ENCODE data around the gene TRPV3. TPM values are rescaled to one million over a fixed set of nuclear protein-coding genes. Genes with fewer than 3 reads are reported as not detected.
"Not testable (repeated sequence)": the region's sequence is repeated elsewhere in the genome, so short reads cannot be mapped to it uniquely, and the experiment has no call there.

Gene TRPV3
- total RNA-seq, 1 donor from 2014 or later, result 0.82 TPM

GRCh38 chr17:3527896-3528295 lies 29.7 kb downstream of the TRPV3 start:
- no peak for DNase-seq (ENCODE audit: low spot score in 2 of 2)
- no peak for FAIRE-seq

- FAIRE-seq (no peak), DNase-seq (ENCODE audit: low spot score in 2 of 2) (no peak)
Observed at GRCh38 chr17:3527468-3527867, 30.1 kb downstream of the TRPV3 start.

- FAIRE-seq, result no peak
- DNase-seq (ENCODE audit: low spot score in 2 of 2), result no peak
Observed at GRCh38 chr17:3526971-3527370, 30.6 kb downstream of the TRPV3 start.

GRCh38 chr17:3526491-3526890 lies 31.1 kb downstream of the TRPV3 start:
- no peak for FAIRE-seq
- DNase-seq (ENCODE audit: low spot score in 2 of 2), result no peak

GRCh38 chr17:3524024-3524423 lies 33.6 kb downstream of the TRPV3 start:
- no peak for DNase-seq (ENCODE audit: low spot score in 2 of 2)
- no peak for FAIRE-seq

- DNase-seq (ENCODE audit: low spot score in 2 of 2), result not testable (repeated sequence)
Observed at GRCh38 chr17:3519472-3519871, 38.1 kb downstream of the TRPV3 start.

GRCh38 chr17:3514873-3515272 lies 42.7 kb downstream of the TRPV3 start:
- FAIRE-seq, result no peak

More at GRCh38 chr17:3519472-3519871, 38.1 kb downstream of the TRPV3 start:
- not testable (repeated sequence) for FAIRE-seq

GRCh38 chr17:3514167-3514566 lies 43.4 kb downstream of the TRPV3 start:
- not testable (repeated sequence) for FAIRE-seq; DNase-seq (ENCODE audit: low spot score in 2 of 2)

More at GRCh38 chr17:3514873-3515272, 42.7 kb downstream of the TRPV3 start:
- no peak for DNase-seq (ENCODE audit: low spot score in 2 of 2)

- FAIRE-seq, result no peak
Observed at GRCh38 chr17:3513305-3514035, 44.1 kb downstream of the TRPV3 start.

GRCh38 chr17:3512505-3513171 lies 45.0 kb downstream of the TRPV3 start:
- FAIRE-seq, result peak; percentile 57

More at GRCh38 chr17:3513305-3514035, 44.1 kb downstream of the TRPV3 start:
- DNase-seq (ENCODE audit: low spot score in 2 of 2), result no peak

GRCh38 chr17:3511852-3512504 lies 45.6 kb downstream of the TRPV3 start:
- DNase-seq (ENCODE audit: low spot score in 2 of 2), result no peak
- FAIRE-seq, result no peak

More at GRCh38 chr17:3512505-3513171, 45.0 kb downstream of the TRPV3 start:
- peak in 1 of 2 donors; percentile 47 for DNase-seq (ENCODE audit: low spot score in 2 of 2)

- DNase-seq (ENCODE audit: low spot score in 2 of 2) (no peak), FAIRE-seq (no peak)
Observed at GRCh38 chr17:3510090-3510489, 47.5 kb downstream of the TRPV3 start.

- no peak for DNase-seq (ENCODE audit: low spot score in 2 of 2)
- no peak for FAIRE-seq
Observed at GRCh38 chr17:3507869-3508268, 49.7 kb downstream of the TRPV3 start.

- FAIRE-seq, result no peak
- DNase-seq (ENCODE audit: low spot score in 2 of 2), result no peak
Observed at GRCh38 chr17:3507071-3507470, 50.5 kb downstream of the TRPV3 start.

GRCh38 chr17:3506054-3506453 lies 51.6 kb downstream of the TRPV3 start:
- FAIRE-seq, result no peak
- no peak for DNase-seq (ENCODE audit: low spot score in 2 of 2)

- DNase-seq (ENCODE audit: low spot score in 2 of 2) (no peak), FAIRE-seq (no peak)
Observed at GRCh38 chr17:3505008-3505407, 52.6 kb downstream of the TRPV3 start.

GRCh38 chr17:3503285-3503684 lies 54.3 kb downstream of the TRPV3 start:
- peak; percentile 36 for FAIRE-seq
- DNase-seq (ENCODE audit: low spot score in 2 of 2), result no peak

GRCh38 chr17:3502466-3502865 lies 55.1 kb downstream of the TRPV3 start:
- peak; percentile 54 for FAIRE-seq
- peak in 1 of 2 donors; percentile 25 for DNase-seq (ENCODE audit: low spot score in 2 of 2)

GRCh38 chr17:3501344-3501743 lies 56.3 kb downstream of the TRPV3 start:
- DNase-seq (ENCODE audit: low spot score in 2 of 2), result no peak
- no peak for FAIRE-seq

- no peak for DNase-seq (ENCODE audit: low spot score in 2 of 2)
- FAIRE-seq, result no peak
Observed at GRCh38 chr17:3497101-3497500, 60.5 kb downstream of the TRPV3 start.

GRCh38 chr17:3485481-3486068 lies 72.0 kb downstream of the TRPV3 start:
- DNase-seq (ENCODE audit: low spot score in 2 of 2), result no peak
- FAIRE-seq, result no peak
